ENCODE data around the gene ADA.

ADA gene

DNA sequence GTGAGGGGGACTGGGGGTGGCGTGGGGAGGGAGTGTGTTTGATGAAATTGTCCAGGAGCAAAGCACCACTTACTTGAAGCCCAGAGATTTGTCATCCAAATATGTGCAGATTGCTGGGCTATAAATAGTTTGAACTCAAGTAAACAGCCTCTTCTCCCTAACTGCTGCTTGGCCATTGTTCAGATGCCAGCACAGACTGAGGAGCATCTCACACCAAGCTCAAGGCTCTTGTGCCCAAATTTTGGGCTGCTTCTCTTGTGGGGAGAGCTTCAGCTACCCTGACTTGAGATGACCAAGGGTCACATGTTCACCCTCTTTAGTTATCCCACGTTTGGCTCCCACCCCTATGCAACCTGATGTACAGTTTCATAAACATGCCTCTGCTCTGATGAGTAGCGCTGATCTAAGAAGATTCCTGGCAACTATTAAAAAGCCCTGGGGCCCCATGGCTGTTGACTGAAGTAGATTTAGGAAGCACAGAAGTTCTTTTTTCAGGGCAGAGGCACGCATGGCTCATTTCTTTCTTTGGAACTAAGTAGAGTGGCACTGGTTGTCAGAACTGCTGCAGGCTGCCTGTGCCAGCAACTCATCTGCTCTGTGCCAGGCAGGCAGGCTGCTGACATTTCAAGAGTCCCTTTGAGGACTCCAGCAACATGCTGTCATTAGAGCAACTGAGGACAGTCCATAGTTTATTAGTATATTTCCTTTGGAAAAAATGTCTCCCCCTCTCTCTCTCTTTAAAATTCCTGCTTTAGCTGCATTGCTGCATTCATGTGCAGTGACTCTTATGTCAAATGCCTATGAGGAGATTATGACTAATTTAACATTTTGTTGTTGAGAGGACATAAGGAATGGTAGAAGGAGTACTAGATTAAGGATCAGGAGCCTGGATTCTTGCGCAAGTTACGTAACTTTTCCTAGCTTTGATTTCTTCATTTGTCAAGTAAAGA lies 78.7 kb downstream of the ADA start:
- DNase-seq (ENCODE audit: low read depth): no peak
- TF ChIP-seq, protein P1, sequence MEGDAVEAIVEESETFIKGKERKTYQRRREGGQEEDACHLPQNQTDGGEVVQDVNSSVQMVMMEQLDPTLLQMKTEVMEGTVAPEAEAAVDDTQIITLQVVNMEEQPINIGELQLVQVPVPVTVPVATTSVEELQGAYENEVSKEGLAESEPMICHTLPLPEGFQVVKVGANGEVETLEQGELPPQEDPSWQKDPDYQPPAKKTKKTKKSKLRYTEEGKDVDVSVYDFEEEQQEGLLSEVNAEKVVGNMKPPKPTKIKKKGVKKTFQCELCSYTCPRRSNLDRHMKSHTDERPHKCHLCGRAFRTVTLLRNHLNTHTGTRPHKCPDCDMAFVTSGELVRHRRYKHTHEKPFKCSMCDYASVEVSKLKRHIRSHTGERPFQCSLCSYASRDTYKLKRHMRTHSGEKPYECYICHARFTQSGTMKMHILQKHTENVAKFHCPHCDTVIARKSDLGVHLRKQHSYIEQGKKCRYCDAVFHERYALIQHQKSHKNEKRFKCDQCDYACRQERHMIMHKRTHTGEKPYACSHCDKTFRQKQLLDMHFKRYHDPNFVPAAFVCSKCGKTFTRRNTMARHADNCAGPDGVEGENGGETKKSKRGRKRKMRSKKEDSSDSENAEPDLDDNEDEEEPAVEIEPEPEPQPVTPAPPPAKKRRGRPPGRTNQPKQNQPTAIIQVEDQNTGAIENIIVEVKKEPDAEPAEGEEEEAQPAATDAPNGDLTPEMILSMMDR (IDR thresholded peaks at IDR 0.05; ENCODE audit: low read depth, low read length): no peak
- TF ChIP-seq, protein P2, sequence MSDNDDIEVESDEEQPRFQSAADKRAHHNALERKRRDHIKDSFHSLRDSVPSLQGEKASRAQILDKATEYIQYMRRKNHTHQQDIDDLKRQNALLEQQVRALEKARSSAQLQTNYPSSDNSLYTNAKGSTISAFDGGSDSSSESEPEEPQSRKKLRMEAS (IDR thresholded peaks at IDR 0.05; ENCODE audit: low read depth, low read length): no peak
- TF ChIP-seq POLR2A (IDR thresholded peaks at IDR 0.05; ENCODE audit: extremely low read depth, insufficient read length) (no peak), MYC (IDR thresholded peaks at IDR 0.05; ENCODE audit: low read depth, low read length) (no peak)
- H3K4me3 ChIP-seq (ENCODE audit: low read depth, low read length): no peak overlapping the region

DNA sequence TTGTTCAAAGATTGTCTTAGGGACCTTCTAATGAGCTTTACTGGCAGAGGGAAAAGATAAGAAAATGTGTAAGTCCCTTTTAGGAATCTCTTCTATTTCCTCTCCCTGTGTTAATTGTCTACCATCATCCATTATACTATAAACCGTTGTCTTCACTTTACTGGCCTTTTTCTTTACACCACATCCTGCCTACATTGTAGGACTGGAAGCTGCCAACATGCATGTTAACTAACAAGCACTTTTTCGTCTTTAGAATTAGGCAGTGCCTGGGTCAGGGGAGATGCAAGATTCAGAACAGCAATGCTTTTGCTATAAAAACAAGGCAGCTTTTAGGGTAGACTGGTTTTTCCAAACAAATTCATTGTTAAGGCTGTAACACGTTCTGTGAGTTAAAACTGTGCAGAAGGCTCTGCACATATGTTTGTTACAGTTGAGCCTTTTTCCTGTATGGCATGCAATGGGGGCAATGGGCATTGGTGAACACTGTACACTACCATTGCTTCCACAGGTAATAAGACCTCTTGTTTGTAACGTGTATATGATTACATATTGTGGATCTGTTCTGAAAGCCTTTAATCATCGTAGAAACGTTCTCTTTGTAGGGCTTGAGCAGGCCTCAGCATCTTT lies 80.0 kb downstream of the ADA start:
- no peak overlapping the region for H3K4me3 ChIP-seq (ENCODE audit: low read depth, low read length)
- no peak for DNase-seq (ENCODE audit: low read depth)
- TF ChIP-seq, protein P2 (IDR thresholded peaks at IDR 0.05; ENCODE audit: low read depth, low read length): no peak
- no peak for TF ChIP-seq MYC (IDR thresholded peaks at IDR 0.05; ENCODE audit: low read depth, low read length)
- no peak for TF ChIP-seq POLR2A (IDR thresholded peaks at IDR 0.05; ENCODE audit: extremely low read depth, insufficient read length)
- TF ChIP-seq, protein P1 (IDR thresholded peaks at IDR 0.05; ENCODE audit: low read depth, low read length): no peak

DNA sequence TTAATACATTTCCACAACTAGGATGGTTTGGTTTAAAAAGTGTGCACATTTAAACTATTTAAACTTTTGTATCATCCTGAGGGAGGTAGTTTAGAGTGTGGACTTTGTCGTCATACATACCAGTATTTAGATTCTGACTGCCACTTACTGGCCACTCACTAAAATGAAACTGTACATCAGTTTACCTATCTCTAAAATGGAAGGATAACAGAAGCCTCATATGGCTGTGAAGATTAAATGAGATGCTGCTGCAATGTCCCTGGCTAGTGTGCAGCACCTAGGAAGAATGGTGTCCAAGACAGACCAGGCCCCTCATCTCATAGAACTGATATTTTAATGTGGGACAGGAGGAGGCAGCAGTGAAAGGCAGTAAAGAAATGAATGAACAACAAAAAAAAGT lies 81.1 kb downstream of the ADA start:
- DNase-seq (ENCODE audit: low read depth): no peak
- TF ChIP-seq POLR2A (IDR thresholded peaks at IDR 0.05; ENCODE audit: extremely low read depth, insufficient read length): no peak
- TF ChIP-seq, protein P1 (IDR thresholded peaks at IDR 0.05; ENCODE audit: low read depth, low read length): no peak
- TF ChIP-seq, protein P2 (IDR thresholded peaks at IDR 0.05; ENCODE audit: low read depth, low read length): no peak
- TF ChIP-seq MYC (IDR thresholded peaks at IDR 0.05; ENCODE audit: low read depth, low read length): no peak
- no peak overlapping the region for H3K4me3 ChIP-seq (ENCODE audit: low read depth, low read length)
